ENCODE results near the gene ME3.

- TF ChIP-seq EZH2 (IDR thresholded peaks at IDR 0.05; ENCODE audit: low read length), result no peak
- TF ChIP-seq, protein P1, sequence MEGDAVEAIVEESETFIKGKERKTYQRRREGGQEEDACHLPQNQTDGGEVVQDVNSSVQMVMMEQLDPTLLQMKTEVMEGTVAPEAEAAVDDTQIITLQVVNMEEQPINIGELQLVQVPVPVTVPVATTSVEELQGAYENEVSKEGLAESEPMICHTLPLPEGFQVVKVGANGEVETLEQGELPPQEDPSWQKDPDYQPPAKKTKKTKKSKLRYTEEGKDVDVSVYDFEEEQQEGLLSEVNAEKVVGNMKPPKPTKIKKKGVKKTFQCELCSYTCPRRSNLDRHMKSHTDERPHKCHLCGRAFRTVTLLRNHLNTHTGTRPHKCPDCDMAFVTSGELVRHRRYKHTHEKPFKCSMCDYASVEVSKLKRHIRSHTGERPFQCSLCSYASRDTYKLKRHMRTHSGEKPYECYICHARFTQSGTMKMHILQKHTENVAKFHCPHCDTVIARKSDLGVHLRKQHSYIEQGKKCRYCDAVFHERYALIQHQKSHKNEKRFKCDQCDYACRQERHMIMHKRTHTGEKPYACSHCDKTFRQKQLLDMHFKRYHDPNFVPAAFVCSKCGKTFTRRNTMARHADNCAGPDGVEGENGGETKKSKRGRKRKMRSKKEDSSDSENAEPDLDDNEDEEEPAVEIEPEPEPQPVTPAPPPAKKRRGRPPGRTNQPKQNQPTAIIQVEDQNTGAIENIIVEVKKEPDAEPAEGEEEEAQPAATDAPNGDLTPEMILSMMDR (optimal IDR thresholded peaks at IDR 0.05 in 1 of 3, IDR thresholded peaks at IDR 0.05 in 1 of 3, conservative IDR thresholded peaks at IDR 0.05 in 1 of 3; ENCODE audit: extremely low read depth in 1 of 3, insufficient read depth in 2 of 3, low read length in 3 of 3), result no peak
Observed at GRCh38 chr11:86718521-86718920, 46.1 kb upstream of the ME3 start.
